A549 (cell line): Measurements from ENCODE around the gene MKNK1. TPM values are rescaled to one million over a fixed set of nuclear protein-coding genes. Genes with fewer than 3 reads are reported as not detected.

ENCODE experiments used
- ATAC-seq, 2 experiments: fragments of 200-7000 bp in 1 of 2; fragments of >200 bp in 1 of 2; cut with Nextera tagmentation in 1 of 2; cut with Tn5 transposase in 1 of 2; 3 replicates each; pipeline versions ENCODE4 v1.8.0 to v1.9.1; 2018 to 2020; ENCODE audit warnings: mild to moderate bottlenecking in 1 of 2, moderate library complexity in 1 of 2
- CTCF ChIA-PET: fragments of 300-600 bp; sonication (Branson Sonifier 250); formaldehyde crosslinking; extraction: SDS; loops from one replicate; lab custom pipeline; 2021; ENCODE audit warnings: antibody characterized with exemption, inconsistent platforms; lab: Yijun Ruan, JAX
- POLR2A ChIA-PET: fragments of 350-600 bp; formaldehyde crosslinking; extraction: SDS; loops from one replicate; lab custom pipeline; 2021; ENCODE audit warnings: antibody characterized with exemption, inconsistent platforms; lab: Yijun Ruan, JAX
- DNase-seq, 2 experiments: peaks; one replicate each; pipeline versions ENCODE4 v3.0.0 to v3.0.0-alpha.2; 2011 to 2016; ENCODE audit warnings: low read depth in 1 of 2, low spot score in 1 of 2
- FAIRE-seq: peaks from 2 replicates; lab custom pipeline; 2011; peaks lifted over from hg19 to GRCh38; lab: Jason Lieb, UNC
- H3K27ac ChIP-seq, 2 experiments: fragments of >200 bp; sonication (Bioruptor Twin); formaldehyde crosslinking; 3 replicates each; pipeline ENCODE4 v1.5.1; 2016 to 2017
- H3K4me1 ChIP-seq: fragments of >200 bp; sonication (Bioruptor Twin); formaldehyde crosslinking; 3 replicates; pipeline ENCODE4 v1.6.1; 2016
- H3K4me2 ChIP-seq: fragments of >200 bp; sonication (Bioruptor Twin); formaldehyde crosslinking; 3 replicates; pipeline ENCODE4 v1.6.1; 2016
- H3K4me3 ChIP-seq: fragments of >200 bp; sonication (Bioruptor Twin); formaldehyde crosslinking; 3 replicates; pipeline ENCODE4 v1.5.1; 2016
- H3K9me3 ChIP-seq: fragments of >200 bp; sonication (Bioruptor Twin); formaldehyde crosslinking; 3 replicates; pipeline ENCODE4 v1.6.1; 2016
- BHLHE40 ChIP-seq: IDR thresholded peaks from 2 replicates; pipeline ENCODE4 v1.6.1; 2012; ENCODE audit warnings: low read depth, low read length, inconsistent platforms
- E2F6 ChIP-seq: IDR thresholded peaks from 2 replicates; pipeline ENCODE4 v1.6.1; 2012; ENCODE audit warnings: low read depth, borderline replicate concordance
- EHMT2 ChIP-seq: fragments of 200-600 bp; sonication (generic); IDR thresholded peaks from 2 replicates; pipeline ENCODE4 v1.6.1; 2016; ENCODE audit warnings: antibody characterized with exemption, low read depth, mild to moderate bottlenecking, moderate library complexity
- ELK1 ChIP-seq: fragments of 150-350 bp; IDR thresholded peaks from 2 replicates; pipeline ENCODE4 v1.6.1; 2014; ENCODE audit warnings: low read depth, mild to moderate bottlenecking, low read length
- FOSB ChIP-seq: fragments of 250-450 bp; sonication (Bioruptor Pico); IDR thresholded peaks from 2 replicates; pipeline ENCODE4 v1.5.0; 2020; ENCODE audit warnings: mild to moderate bottlenecking, moderate library complexity
- FOXS1 ChIP-seq: fragments of 250-450 bp; sonication (Bioruptor Pico); IDR thresholded peaks from 2 replicates; pipeline ENCODE4 v1.5.0; 2020; ENCODE audit warnings: mild to moderate bottlenecking, moderate library complexity
- MAZ ChIP-seq: fragments of 150-350 bp; IDR thresholded peaks from 2 replicates; pipeline ENCODE4 v1.6.1; 2014; ENCODE audit warnings: antibody characterized with exemption, low read depth, low read length, borderline replicate concordance
- MYC ChIP-seq: IDR thresholded peaks from 2 replicates; pipeline ENCODE4 v1.6.1; 2012; ENCODE audit warnings: mild to moderate bottlenecking, inconsistent platforms, low read length, improper control_type of control experiment, borderline replicate concordance
- NFE2L2 ChIP-seq: fragments of 150-350 bp; conservative IDR thresholded peaks from 2 replicates; pipeline ENCODE4 v1.6.1; 2014; ENCODE audit warnings: low read length
- NPAS2 ChIP-seq: fragments of 250-450 bp; sonication (Bioruptor Pico); IDR thresholded peaks from 2 replicates; pipeline ENCODE4 v1.8.0; 2022; ENCODE audit warnings: mild to moderate bottlenecking, moderate library complexity, borderline replicate concordance
- PBX3 ChIP-seq: IDR thresholded peaks from 2 replicates; pipeline ENCODE4 v1.6.1; 2012
- RAD21 ChIP-seq, 2 experiments: fragments of >200 bp in 1 of 2; sonication (Bioruptor Twin) in 1 of 2; formaldehyde crosslinking in 1 of 2; IDR thresholded peaks in 1 of 2; conservative IDR thresholded peaks in 1 of 2; 2 replicates in 1 of 2; 3 replicates in 1 of 2; pipeline ENCODE4 v1.6.1; 2012 to 2018; ENCODE audit warnings: inconsistent platforms in 1 of 2
- RARB ChIP-seq: fragments of 250-450 bp; sonication (Bioruptor Pico); IDR thresholded peaks from 2 replicates; pipeline ENCODE4 v1.8.0; 2021; ENCODE audit warnings: mild to moderate bottlenecking, moderate library complexity
- RCOR1 ChIP-seq: fragments of 150-350 bp; IDR thresholded peaks from 2 replicates; pipeline ENCODE4 v1.6.1; 2014; ENCODE audit warnings: antibody characterized with exemption, low read length, low read depth
- REST ChIP-seq: fragments of 200-600 bp; sonication (generic); IDR thresholded peaks from 2 replicates; pipeline ENCODE4 v1.6.1; 2016; ENCODE audit warnings: antibody characterized with exemption, mild to moderate bottlenecking, moderate library complexity
- RNF2 ChIP-seq: fragments of 200-600 bp; sonication (generic); IDR thresholded peaks from 2 replicates; pipeline ENCODE4 v1.6.1; 2016; ENCODE audit warnings: low read depth, mild to moderate bottlenecking, antibody characterized with exemption, moderate library complexity, borderline replicate concordance
- ZC3H11A ChIP-seq: fragments of 450-650 bp; IDR thresholded peaks from 2 replicates; pipeline ENCODE4 v1.6.1; 2014; ENCODE audit warnings: antibody characterized with exemption, mild to moderate bottlenecking
- ZNF302 ChIP-seq: fragments of 250-450 bp; sonication (Bioruptor Pico); IDR thresholded peaks from 2 replicates; pipeline ENCODE4 v1.9.0; 2021; ENCODE audit warnings: inconsistent platforms, mild to moderate bottlenecking, moderate library complexity
- ZSCAN20 ChIP-seq: fragments of 250-450 bp; sonication (Bioruptor Pico); IDR thresholded peaks from 2 replicates; pipeline ENCODE4 v1.8.0; 2022; ENCODE audit warnings: mild to moderate bottlenecking, moderate library complexity
- WGBS: methylation state at CpG from one replicate; pipeline ENCODE4 v1.1.6; 2017; ENCODE audit errors: missing lambda C conversion rate; 5-methylcytosine and 5-hydroxymethylcytosine counted together
- polyA plus RNA-seq, 4 experiments: library from polyadenylated mRNA; depleted of rRNA in 3 of 4; stranded (reverse); fragments of >200 nt; fragmentation: RNase III in 1 of 4; extraction: RNeasy Plus Mini Kit Qiagen cat#74134 plus additional on column Dnase treatment in 1 of 4; gene quantifications; 2 replicates in 3 of 4; 3 replicates in 1 of 4; pipeline ENCODE4 v1.2.3, GENCODE V29; 2011 to 2017

The MKNK1 gene
- polyA plus RNA-seq, 2 of the 4 experiments (the other 2 are of a cell fraction), result 20.8 to 28.4 TPM

- ChIA-PET POLR2A (no interaction called here), CTCF (interaction anchor here (1.4 to 1.7 kb wide), 2 partner anchors 65 to 107 kb away, joined by 3 to 6 read pairs; no protein-coding TSS in a partner anchor)
- Histone ChIP-seq H3K4me2 (no peak overlapping the region), H3K4me1 (no peaks in the 10 kb centered on the region), H3K9me3 (no peaks in the 10 kb centered on the region), H3K4me3 (no peak overlapping the region), H3K27ac (no peak overlapping the region)
- 100% methylated on average over 1 of the region's 3 CpGs for WGBS
- ATAC-seq, result no peak
- TF ChIP-seq ELK1 (no peak), RCOR1 (no peak), E2F6 (no peak), MYC (no peak), ZC3H11A (no peak), MAZ (no peak), NPAS2 (CRISPR knock-in tag) (no peak), PBX3 (no peak), FOXS1 (CRISPR knock-in tag) (no peak), ZNF302 (no peak), RARB (CRISPR knock-in tag) (no peak), FOSB (no peak), EHMT2 (no peak), REST (no peak), RNF2 (no peak)
- FAIRE-seq, result no peak
- no peak for DNase-seq
Observed at GRCh38 chr1:46553506-46553905, 50.6 kb downstream of the MKNK1 start.

- DNase-seq, result no peak
- no peak overlapping the region for H3K27ac ChIP-seq
- no peak for TF ChIP-seq NFE2L2
- TF ChIP-seq BHLHE40, result no peak
- no peak for TF ChIP-seq RAD21 (conservative IDR thresholded peaks at IDR 0.05 in 1 of 2, IDR thresholded peaks at IDR 0.05 in 1 of 2)
- no peak for TF ChIP-seq ZSCAN20 (CRISPR knock-in tag)
- no peak overlapping the region for H3K4me3 ChIP-seq
- no peak overlapping the region for H3K4me2 ChIP-seq
- ChIA-PET POLR2A (no interaction called here), CTCF (interaction anchor here (1.2 to 1.7 kb wide), 3 partner anchors 23 to 106 kb away, joined by 3 to 6 read pairs (median 3); no protein-coding TSS in a partner anchor)
- H3K4me1 ChIP-seq, result no peaks in the 10 kb centered on the region
- 67% methylated on average over 9 of the region's 10 CpGs for WGBS
- no peak for ATAC-seq
- FAIRE-seq, result no peak
- no peaks in the 10 kb centered on the region for H3K9me3 ChIP-seq
Observed at GRCh38 chr1:46552357-46553237, 51.5 kb downstream of the MKNK1 start.
